SU-DHL-6 (cell line): Measurements from ENCODE around the gene SNAP91.

Experiments used
- CTCF ChIP-seq: fragments of 200-600 bp; sonication (generic); IDR thresholded peaks from one replicate; pipeline ENCODE4 v1.5.1; 2017; ENCODE audit warnings: antibody characterized with exemption, mild to moderate bottlenecking, low read length, moderate library complexity; ENCODE audit not compliant: insufficient read depth, poor library complexity, severe bottlenecking
- EZH2phosphoT487 ChIP-seq: fragments of 200-600 bp; sonication (generic), shearing (Covaris generic); conservative IDR thresholded peaks from 2 replicates; pipeline ENCODE4 v1.6.1; 2018; ENCODE audit warnings: mild to moderate bottlenecking, antibody characterized with exemption, low read length, moderate library complexity, mixed read lengths

- TF ChIP-seq CTCF (no peak), EZH2phosphoT487 (no peak)
Observed at GRCh38 chr6:83708546-83708969, 343 bp downstream of the SNAP91 start.
